Measurements from ENCODE around the gene GUCY2D.

- TF ChIP-seq CTCF (IDR thresholded peaks at IDR 0.05; ENCODE audit: insufficient read depth, low read length) (no peak), REST (IDR thresholded peaks at IDR 0.05; ENCODE audit: insufficient replicate concordance, low read depth) (no peak), GABPA (IDR thresholded peaks at IDR 0.05; ENCODE audit: low read depth) (no peak), POLR2AphosphoS5 (IDR thresholded peaks at IDR 0.05; ENCODE audit: low read depth) (no peak), SPI1 (IDR thresholded peaks at IDR 0.05; ENCODE audit: borderline replicate concordance, low read depth) (no peak)
These were observed 55.3 kb downstream of the GUCY2D start for GRCh38 chr17:8057691-8058114.
